Central memory CD4-positive, alpha-beta T cell (primary cell): ENCODE data around the gene RPSA.

Experiments used
- DNase-seq: peaks from one replicate; pipeline ENCODE4 v3.0.0; 2022

RPSA gene

GRCh38 chr3:39460677-39461076 is 54.2 kb downstream of the RPSA start:
- no peak for DNase-seq
